VCaP (cell line): ENCODE data around the gene IGF2BP3.

Experiments
- H3K27ac ChIP-seq: fragments of 450-650 bp; 2 replicates; pipeline ENCODE4 v1.5.1; 2017
- TF ChIP-seq, protein P1 (sequence below): fragments of 450-650 bp; conservative IDR thresholded peaks from 2 replicates; pipeline ENCODE4 v1.5.1; 2017; ENCODE audit warnings: mild to moderate bottlenecking, moderate library complexity

Gene IGF2BP3

DNA sequence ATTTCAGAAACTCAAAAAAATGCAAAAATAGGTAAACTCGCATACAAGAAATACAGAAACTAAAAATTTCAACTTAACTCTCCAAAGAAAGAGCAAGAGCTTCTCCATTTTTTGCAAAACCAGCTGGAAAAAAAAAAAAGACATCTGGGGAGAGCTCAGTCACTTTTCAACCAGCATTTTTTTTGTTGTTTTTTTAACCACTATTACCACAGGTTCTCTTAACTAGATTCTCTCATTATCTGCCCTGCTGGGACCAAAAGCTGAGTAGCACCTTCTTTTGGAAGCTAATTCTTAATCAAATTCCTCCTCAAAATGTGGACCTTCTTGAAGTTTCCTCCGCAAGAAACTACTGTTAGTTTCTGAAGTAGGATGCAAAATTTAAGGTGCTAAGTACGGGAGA, 14.2 kb downstream of the IGF2BP3 start:
- TF ChIP-seq, protein P1, sequence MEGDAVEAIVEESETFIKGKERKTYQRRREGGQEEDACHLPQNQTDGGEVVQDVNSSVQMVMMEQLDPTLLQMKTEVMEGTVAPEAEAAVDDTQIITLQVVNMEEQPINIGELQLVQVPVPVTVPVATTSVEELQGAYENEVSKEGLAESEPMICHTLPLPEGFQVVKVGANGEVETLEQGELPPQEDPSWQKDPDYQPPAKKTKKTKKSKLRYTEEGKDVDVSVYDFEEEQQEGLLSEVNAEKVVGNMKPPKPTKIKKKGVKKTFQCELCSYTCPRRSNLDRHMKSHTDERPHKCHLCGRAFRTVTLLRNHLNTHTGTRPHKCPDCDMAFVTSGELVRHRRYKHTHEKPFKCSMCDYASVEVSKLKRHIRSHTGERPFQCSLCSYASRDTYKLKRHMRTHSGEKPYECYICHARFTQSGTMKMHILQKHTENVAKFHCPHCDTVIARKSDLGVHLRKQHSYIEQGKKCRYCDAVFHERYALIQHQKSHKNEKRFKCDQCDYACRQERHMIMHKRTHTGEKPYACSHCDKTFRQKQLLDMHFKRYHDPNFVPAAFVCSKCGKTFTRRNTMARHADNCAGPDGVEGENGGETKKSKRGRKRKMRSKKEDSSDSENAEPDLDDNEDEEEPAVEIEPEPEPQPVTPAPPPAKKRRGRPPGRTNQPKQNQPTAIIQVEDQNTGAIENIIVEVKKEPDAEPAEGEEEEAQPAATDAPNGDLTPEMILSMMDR: no peak
- no peak overlapping the region for H3K27ac ChIP-seq

DNA sequence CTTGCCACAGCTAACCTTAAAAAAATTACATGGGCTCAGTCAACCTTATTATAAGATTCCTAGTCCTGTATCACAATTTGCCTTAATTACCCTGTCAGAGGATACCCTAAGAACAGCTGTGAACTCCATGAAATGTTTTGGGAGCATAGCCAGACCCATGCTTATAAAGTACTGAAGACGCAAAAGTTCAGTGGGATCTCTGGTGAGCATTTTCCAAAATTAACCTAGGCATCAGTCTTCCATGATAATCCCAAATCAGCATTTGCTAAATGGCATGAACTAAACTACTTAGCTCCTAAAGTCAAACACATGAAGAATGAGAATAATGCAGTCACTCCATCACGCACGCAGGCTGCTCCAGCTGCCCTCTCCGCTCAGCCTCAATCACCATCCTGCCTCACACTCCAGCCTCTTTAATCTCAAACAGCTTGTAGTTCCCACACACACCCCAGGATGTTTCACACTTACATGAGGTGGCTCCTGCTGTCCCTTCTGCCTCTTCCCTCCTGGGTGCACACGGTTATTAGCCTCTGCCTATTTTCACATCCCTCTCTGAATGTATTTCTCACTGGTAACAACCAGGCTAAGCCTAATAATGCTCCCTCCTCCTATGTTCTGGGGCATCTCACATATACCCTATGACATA, 15.3 kb downstream of the IGF2BP3 start:
- no peak overlapping the region for H3K27ac ChIP-seq
- TF ChIP-seq, protein P1: no peak

DNA sequence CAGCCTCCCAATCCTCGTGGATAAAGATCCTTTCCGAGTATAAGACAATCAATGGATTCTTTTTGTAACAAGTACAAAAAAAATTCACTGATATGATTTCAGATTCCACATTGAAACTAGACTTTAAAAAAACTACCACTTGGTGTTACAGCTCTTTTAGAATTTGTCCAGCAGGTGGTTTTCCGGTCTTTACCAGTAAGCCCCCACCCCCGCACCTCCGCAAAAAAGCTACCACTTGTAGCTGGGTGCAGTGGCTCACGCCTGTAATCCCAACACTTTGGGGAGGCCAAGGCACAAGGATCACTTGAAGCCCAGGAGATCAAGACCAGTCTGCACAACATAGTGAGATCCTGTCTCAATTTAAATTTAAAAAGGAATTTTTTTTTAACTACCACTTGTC, 19.8 kb downstream of the IGF2BP3 start:
- no peak overlapping the region for H3K27ac ChIP-seq
- TF ChIP-seq, protein P1: no peak

DNA sequence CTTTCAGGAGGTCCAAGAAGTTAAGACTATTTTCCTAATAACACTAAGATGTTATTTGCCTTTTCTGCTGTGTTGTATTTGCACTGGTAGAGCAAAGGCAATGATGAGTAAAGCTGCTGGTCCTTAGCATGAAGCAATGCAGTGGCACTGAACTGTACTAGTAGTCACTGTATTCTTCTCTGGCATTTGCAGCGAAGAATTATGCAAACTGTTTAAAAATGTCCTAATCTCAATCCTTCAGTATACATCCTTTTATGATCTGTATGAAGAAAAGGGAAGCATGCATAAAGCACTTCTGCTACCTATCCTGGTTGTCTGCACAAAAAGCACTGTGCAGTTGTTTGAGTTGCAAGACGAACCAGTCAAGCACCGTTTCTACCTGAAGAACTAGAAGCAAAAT, 20.4 kb downstream of the IGF2BP3 start:
- TF ChIP-seq, protein P1: no peak
- no peak overlapping the region for H3K27ac ChIP-seq

DNA sequence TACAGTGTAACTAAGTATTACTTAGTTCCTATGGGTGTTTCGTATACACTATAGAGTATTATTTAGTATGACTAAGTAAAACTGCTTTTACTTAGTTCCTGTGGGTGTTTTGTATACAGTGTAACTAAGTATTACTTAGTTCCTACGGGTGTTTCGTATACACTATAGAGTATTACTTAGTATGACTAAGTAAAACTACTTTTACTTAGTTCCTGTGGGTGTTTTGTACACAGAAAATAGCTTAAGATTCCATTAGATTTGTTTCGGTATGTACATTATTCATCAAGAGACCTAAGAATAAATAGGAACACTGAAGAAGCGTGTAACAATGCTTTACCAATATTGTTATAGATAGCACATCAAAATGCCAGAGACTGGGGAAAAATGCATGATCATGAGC, 25.0 kb downstream of the IGF2BP3 start:
- no peak overlapping the region for H3K27ac ChIP-seq
- TF ChIP-seq, protein P1: no peak

DNA sequence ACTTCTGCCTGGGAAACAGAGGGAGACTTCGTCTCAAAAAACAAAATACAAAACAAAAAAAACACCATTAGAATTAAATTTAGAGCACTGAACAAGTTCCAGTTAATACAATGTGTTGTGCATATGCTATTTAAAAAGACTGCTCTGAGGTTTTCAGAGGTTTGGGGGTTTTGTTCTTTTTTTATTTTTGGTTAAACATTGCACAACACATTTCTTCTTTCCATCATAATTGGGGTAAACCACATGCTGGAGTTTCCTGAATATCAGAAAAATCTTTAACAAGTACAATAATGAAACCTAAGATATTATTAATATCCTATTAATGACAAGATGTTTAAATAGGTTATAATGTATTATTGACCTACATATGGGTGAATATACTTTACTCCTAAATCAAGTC, 26.3 kb downstream of the IGF2BP3 start:
- H3K27ac ChIP-seq: no peak overlapping the region
- TF ChIP-seq, protein P1: no peak

DNA sequence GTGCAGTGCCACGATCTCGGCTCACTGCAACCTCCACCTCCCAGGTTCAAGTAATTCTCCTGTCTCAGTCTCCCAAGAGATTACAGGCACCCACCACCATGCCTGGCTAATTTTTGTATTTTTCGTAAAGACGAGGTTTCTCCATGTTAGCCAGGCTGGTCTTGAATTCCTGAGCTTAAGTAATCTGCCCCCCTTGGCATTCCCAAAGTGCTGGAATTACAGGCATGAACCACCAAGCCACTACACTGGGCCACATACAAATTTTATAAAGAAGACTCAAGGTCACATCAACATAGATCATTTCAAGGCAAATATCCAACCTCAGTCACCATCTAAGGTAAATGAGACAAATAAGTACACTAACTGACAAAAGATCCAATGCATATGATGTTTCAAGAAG, 32.1 kb downstream of the IGF2BP3 start:
- no peak overlapping the region for H3K27ac ChIP-seq
- TF ChIP-seq, protein P1: no peak
